Smooth muscle cell (in vitro differentiated cells): Measurements from ENCODE around the gene TBL2. TPM values are rescaled to one million over a fixed set of nuclear protein-coding genes. Genes with fewer than 3 reads are reported as not detected.

Experiments used
- DNase-seq: peaks from one replicate; lab custom pipeline; 2025; ENCODE audit not compliant: unreplicated experiment; lab: John Stamatoyannopoulos, UW
- H2AFZ ChIP-seq: fragments of 200-600 bp; sonication (generic); 2 replicates; pipeline ENCODE4 v1.6.0; 2016; ENCODE audit warnings: antibody characterized with exemption, low read depth, mild to moderate bottlenecking
- H3F3A ChIP-seq: fragments of 200-600 bp; sonication (generic); 2 replicates; pipeline ENCODE4 v1.6.0; 2017; ENCODE audit warnings: antibody characterized with exemption, low read depth
- H3K27ac ChIP-seq: fragments of 200-600 bp; sonication (generic); 2 replicates; pipeline ENCODE4 v1.5.1; 2016; ENCODE audit warnings: low read depth, mild to moderate bottlenecking
- H3K27me3 ChIP-seq: fragments of 200-600 bp; sonication (generic); 2 replicates; pipeline ENCODE4 v1.6.1; 2016; ENCODE audit warnings: low read depth, mild to moderate bottlenecking
- H3K36me3 ChIP-seq: fragments of 200-600 bp; sonication (generic); 2 replicates; pipeline ENCODE4 v1.5.1; 2016; ENCODE audit warnings: low read depth
- H3K4me1 ChIP-seq: fragments of 200-600 bp; sonication (generic); 2 replicates; pipeline ENCODE4 v1.5.1; 2016; ENCODE audit warnings: low read depth
- H3K4me2 ChIP-seq: fragments of 200-600 bp; sonication (generic); 2 replicates; pipeline ENCODE4 v1.6.0; 2016; ENCODE audit warnings: mild to moderate bottlenecking
- H3K4me3 ChIP-seq: fragments of 200-600 bp; sonication (generic); 2 replicates; pipeline ENCODE4 v1.5.1; 2016; ENCODE audit warnings: mild to moderate bottlenecking
- H3K79me2 ChIP-seq: fragments of 200-600 bp; sonication (generic); 2 replicates; pipeline ENCODE4 v1.6.0; 2016; ENCODE audit warnings: low read depth, mild to moderate bottlenecking
- H3K9ac ChIP-seq: fragments of 200-600 bp; sonication (generic); 2 replicates; pipeline ENCODE4 v1.6.0; 2016; ENCODE audit warnings: low read depth
- H3K9me3 ChIP-seq: fragments of 200-600 bp; sonication (generic); replicated peaks from 2 replicates; pipeline ENCODE4 v1.5.1; 2016; ENCODE audit warnings: low read depth
- H4K20me1 ChIP-seq: fragments of 200-600 bp; sonication (generic); 2 replicates; pipeline ENCODE4 v1.6.0; 2016; ENCODE audit warnings: low read depth
- WGBS: methylation state at CpG from one replicate; pipeline ENCODE4 v1.1.7; 2016; ENCODE audit warnings: low lambda C conversion rate; 5-methylcytosine and 5-hydroxymethylcytosine counted together
- polyA plus RNA-seq: library from polyadenylated mRNA; unstranded; fragments of >200 nt; fragmentation: Nextera tagmentation; extraction: Ambion mirVana; gene quantifications from 2 replicates; pipeline ENCODE4 v1.2.1, GENCODE V29; 2016
- total RNA-seq: library from RNA; depleted of rRNA; stranded (reverse); fragments of >200 nt; gene quantifications from 2 replicates; pipeline ENCODE4 v1.2.3, GENCODE V29; 2014
- TF ChIP-seq, protein P1 (sequence below): fragments of 200-600 bp; sonication (generic); IDR thresholded peaks from 2 replicates; pipeline ENCODE4 v1.5.1; 2017; ENCODE audit warnings: borderline replicate concordance, mild to moderate bottlenecking, antibody characterized with exemption; ENCODE audit not compliant: insufficient read depth, poor library complexity, severe bottlenecking

TBL2 gene
- total and polyA plus RNA-seq, 2 experiments from 2014 or later = 67.6 to 78.5 TPM

DNA sequence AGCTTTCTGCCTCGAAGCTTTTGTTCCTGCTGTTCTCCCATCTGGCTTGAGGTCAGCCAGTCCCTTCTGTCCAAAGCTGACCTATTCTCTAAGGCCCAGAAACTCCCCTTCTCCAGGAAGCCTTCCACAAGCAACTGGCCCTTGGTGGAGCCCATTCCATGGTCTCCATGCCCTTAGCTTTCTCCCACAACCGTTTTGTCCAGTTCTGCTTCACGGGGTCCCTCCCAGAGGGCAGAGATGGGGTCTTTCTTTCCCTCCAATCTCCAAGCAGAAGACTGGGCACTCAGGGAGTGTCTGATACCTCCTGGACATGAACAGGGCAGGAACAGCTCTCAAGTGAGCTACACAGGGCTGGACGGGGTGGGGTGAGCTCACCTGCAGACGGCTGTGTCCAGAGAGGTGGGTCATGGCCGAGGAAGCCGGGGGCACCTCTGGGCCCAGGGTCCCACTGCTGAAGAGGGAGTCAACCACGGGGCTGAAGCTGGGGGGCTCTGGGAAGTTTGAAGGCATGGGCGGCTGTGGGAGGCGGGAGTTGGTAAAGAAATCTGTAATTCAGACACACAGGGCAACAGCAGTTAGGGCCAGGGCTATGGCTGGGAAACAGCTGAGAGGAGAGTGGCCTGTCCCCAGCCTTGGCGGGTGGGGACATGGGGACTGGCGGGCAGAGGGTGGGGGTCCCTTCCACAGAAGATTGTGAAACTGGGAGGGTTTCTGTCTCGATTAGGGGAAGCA is 20.9 kb upstream of the TBL2 start:
- Histone ChIP-seq H3K4me2 (no peak overlapping the region), H3K27me3 (no peaks in the 10 kb centered on the region), H3K4me1 (no peaks in the 10 kb centered on the region), H2AFZ (no peak overlapping the region), H3K4me3 (no peak overlapping the region), H3K27ac (no peak overlapping the region), H3K9ac (no peak overlapping the region), H3K79me2 (no peaks in the 10 kb centered on the region), H3F3A (no peaks in the 10 kb centered on the region), H4K20me1 (no peaks in the 10 kb centered on the region), H3K9me3 (no peaks in the 10 kb centered on the region), H3K36me3 (no peaks in the 10 kb centered on the region)
- no peak for DNase-seq
- TF ChIP-seq, protein P1, sequence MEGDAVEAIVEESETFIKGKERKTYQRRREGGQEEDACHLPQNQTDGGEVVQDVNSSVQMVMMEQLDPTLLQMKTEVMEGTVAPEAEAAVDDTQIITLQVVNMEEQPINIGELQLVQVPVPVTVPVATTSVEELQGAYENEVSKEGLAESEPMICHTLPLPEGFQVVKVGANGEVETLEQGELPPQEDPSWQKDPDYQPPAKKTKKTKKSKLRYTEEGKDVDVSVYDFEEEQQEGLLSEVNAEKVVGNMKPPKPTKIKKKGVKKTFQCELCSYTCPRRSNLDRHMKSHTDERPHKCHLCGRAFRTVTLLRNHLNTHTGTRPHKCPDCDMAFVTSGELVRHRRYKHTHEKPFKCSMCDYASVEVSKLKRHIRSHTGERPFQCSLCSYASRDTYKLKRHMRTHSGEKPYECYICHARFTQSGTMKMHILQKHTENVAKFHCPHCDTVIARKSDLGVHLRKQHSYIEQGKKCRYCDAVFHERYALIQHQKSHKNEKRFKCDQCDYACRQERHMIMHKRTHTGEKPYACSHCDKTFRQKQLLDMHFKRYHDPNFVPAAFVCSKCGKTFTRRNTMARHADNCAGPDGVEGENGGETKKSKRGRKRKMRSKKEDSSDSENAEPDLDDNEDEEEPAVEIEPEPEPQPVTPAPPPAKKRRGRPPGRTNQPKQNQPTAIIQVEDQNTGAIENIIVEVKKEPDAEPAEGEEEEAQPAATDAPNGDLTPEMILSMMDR = no peak
- 84% methylated on average over 11 of the region's 13 CpGs for WGBS

DNA sequence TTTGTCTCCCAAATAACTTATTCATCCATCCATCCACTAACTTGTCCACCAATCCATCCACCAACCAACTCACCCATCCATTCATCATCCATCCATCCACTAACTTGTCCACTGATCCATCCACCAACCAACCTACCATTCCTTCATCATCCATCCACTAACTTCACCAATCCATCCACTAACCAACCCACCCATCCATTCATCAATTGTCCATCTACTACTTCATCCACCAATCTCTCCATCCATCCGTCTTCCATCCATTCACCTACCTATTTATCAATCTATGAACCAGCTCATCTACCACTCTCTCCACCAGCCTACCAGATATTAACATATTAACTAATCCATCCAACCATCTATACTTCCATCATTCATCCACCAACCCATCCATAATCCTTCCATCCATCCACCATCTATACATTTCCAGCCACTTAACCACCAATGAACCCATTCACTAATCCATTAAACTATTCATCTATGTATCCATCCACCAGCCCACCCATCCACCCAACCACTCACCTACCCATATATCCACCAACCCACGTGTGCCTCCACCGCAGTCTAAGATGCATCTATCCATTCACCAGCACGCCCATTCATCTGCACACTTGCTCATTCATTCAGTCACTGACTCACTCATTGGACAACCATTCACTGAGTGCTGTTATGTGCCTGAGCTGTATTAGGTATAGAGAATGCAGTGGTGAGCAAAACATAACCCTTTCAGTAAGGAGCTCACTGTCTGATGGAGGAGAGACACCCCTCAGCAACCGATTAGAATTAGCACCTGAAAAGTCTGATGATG is 19.8 kb upstream of the TBL2 start:
- H3K27ac ChIP-seq = no peak overlapping the region
- no peak for DNase-seq
- no peaks in the 10 kb centered on the region for H3K9me3 ChIP-seq
- no peak overlapping the region for H3K4me3 ChIP-seq
- no peaks in the 10 kb centered on the region for H3K4me1 ChIP-seq
- no peaks in the 10 kb centered on the region for H3K27me3 ChIP-seq
- no peak overlapping the region for H3K4me2 ChIP-seq
- H4K20me1 ChIP-seq = no peaks in the 10 kb centered on the region
- H3F3A ChIP-seq = no peaks in the 10 kb centered on the region
- H2AFZ ChIP-seq = no peak overlapping the region
- H3K9ac ChIP-seq = no peak overlapping the region
- H3K36me3 ChIP-seq = no peaks in the 10 kb centered on the region
- 89% methylated on average over 5 of the region's 5 CpGs for WGBS
- TF ChIP-seq, protein P1 = no peak
- no peaks in the 10 kb centered on the region for H3K79me2 ChIP-seq

DNA sequence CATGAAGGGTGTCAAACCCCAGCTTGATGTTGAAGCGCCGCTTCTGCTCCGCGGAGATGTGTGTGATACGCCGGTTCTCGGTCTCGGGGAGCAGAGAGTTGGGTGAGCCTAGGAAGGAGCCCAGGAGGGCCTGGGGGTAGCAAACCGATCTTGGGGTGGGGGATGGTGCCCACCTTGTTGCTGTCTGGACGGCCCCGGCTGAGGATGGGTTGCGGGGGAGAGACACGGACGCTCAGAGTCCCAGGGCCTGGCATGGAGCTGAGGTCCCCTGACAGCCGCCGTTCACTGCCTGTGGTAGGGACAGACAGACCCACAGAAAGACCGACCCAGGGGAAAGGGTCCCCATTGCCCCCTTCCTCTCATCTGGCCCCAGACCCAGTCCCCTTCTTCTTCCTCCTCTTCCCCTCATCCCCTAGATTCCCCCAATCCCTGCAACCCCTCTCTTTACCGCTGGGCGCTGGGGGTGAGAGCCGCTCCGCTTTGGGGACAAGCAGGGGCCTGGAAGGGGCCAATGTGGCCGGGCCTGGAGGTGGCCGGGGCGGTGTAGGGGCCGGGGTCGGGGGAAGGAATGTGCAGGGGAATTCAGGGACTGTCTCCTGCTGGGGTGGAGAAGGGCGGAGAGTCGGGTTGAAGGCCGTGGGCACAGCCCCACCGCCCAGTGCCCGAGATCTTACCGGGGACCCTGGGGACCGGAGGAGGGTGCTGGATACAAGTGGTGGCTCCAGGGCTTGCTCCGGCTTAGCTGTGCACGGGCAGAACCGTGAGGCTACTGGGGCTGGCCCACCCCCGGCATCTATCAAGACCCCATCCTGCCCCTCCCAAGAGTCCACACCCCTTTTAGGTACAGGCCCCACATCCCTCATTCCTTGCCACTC is 18.0 kb upstream of the TBL2 start:
- H3K4me2 ChIP-seq = no peak overlapping the region
- no peaks in the 10 kb centered on the region for H3K36me3 ChIP-seq
- TF ChIP-seq, protein P1 = no peak
- H2AFZ ChIP-seq = no peak overlapping the region
- H3K9ac ChIP-seq = no peak overlapping the region
- no peaks in the 10 kb centered on the region for H3K9me3 ChIP-seq
- no peaks in the 10 kb centered on the region for H4K20me1 ChIP-seq
- 88% methylated on average over 29 of the region's 37 CpGs for WGBS
- no peaks in the 10 kb centered on the region for H3F3A ChIP-seq
- DNase-seq = no peak
- H3K79me2 ChIP-seq = no peaks in the 10 kb centered on the region
- H3K4me3 ChIP-seq = no peak overlapping the region
- H3K4me1 ChIP-seq = no peaks in the 10 kb centered on the region
- H3K27ac ChIP-seq = no peak overlapping the region
- H3K27me3 ChIP-seq = no peaks in the 10 kb centered on the region
